HepG2 (cell line): ENCODE measurements around the gene ENTPD7. TPM values are rescaled to one million over a fixed set of nuclear protein-coding genes. Genes with fewer than 3 reads are reported as not detected.

Experiments
- ATF3 ChIP-seq: sonication (generic); formaldehyde crosslinking; IDR thresholded peaks from 2 replicates; pipeline ENCODE4 v1.4.0; 2020; ENCODE audit warnings: missing genetic modification reagents
- HDAC1 ChIP-seq: sonication (generic); formaldehyde crosslinking; IDR thresholded peaks from 2 replicates; pipeline ENCODE4 v1.5.1; 2020; ENCODE audit warnings: mild to moderate bottlenecking, missing genetic modification reagents
- HOXD1 ChIP-seq: sonication (generic); formaldehyde crosslinking; IDR thresholded peaks from 2 replicates; pipeline ENCODE4 v1.5.0; 2020; ENCODE audit warnings: missing genetic modification reagents
- KMT2A ChIP-seq: sonication (generic); formaldehyde crosslinking; IDR thresholded peaks from 2 replicates; pipeline ENCODE4 v1.4.0; 2020; ENCODE audit warnings: missing genetic modification reagents
- MXD3 ChIP-seq: IDR thresholded peaks from 2 replicates; pipeline ENCODE4 v1.6.1; 2016; ENCODE audit warnings: mild to moderate bottlenecking, missing biosample characterization, missing genetic modification reagents
- NFYC ChIP-seq: IDR thresholded peaks from 2 replicates; pipeline ENCODE4 v1.6.1; 2016; ENCODE audit warnings: missing genetic modification reagents, missing compliant biosample characterization
- SNRNP70 ChIP-seq: fragments of 200-400 bp; formaldehyde crosslinking; IDR thresholded peaks from 2 replicates; pipeline ENCODE4 v1.6.1; 2017; ENCODE audit warnings: mild to moderate bottlenecking, low read depth, low read length, moderate library complexity
- ZNF10 ChIP-seq: sonication (generic); formaldehyde crosslinking; IDR thresholded peaks from 2 replicates; pipeline ENCODE4 v1.4.0; 2020; ENCODE audit warnings: mild to moderate bottlenecking, low read depth, missing genetic modification reagents, borderline replicate concordance
- ZNF136 ChIP-seq: sonication (generic); formaldehyde crosslinking; IDR thresholded peaks from 2 replicates; pipeline ENCODE4 v1.8.1; 2022; ENCODE audit warnings: low read depth, mild to moderate bottlenecking, moderate library complexity, missing genetic modification reagents
- ZNF350 ChIP-seq: sonication (generic); formaldehyde crosslinking; IDR thresholded peaks from 2 replicates; pipeline ENCODE4 v1.4.0; 2020; ENCODE audit warnings: mild to moderate bottlenecking, low read depth, missing genetic modification reagents, borderline replicate concordance
- ZNF598 ChIP-seq: sonication (generic); formaldehyde crosslinking; IDR thresholded peaks from 2 replicates; pipeline ENCODE4 v1.5.1; 2020; ENCODE audit warnings: mild to moderate bottlenecking, missing genetic modification reagents, borderline replicate concordance
- polyA plus RNA-seq, 8 experiments: library from polyadenylated mRNA; depleted of rRNA in 3 of 8; stranded (reverse) in 7 of 8; unstranded in 1 of 8; fragments of >200 nt; fragmentation: Illumina TruSeq in 4 of 8; extraction: Trizol in 4 of 8; gene quantifications; 2 replicates each; pipeline versions ENCODE4 v1.2.1 to v1.2.3, GENCODE V29; 2011 to 2016; ENCODE audit warnings: low read depth in 4 of 8, missing spikeins in 1 of 8, mixed read lengths in 1 of 8; ENCODE audit not compliant: insufficient read depth in 1 of 8
- total RNA-seq, 5 experiments: library from RNA; depleted of rRNA; stranded (reverse); fragments of >200 nt; fragmentation: Illumina TruSeq; extraction: Trizol; gene quantifications; 2 replicates each; pipeline ENCODE4 v1.2.3, GENCODE V29; 2016; ENCODE audit warnings: low read depth in 1 of 5
- TF ChIP-seq, protein P1 (sequence below): sonication (generic); formaldehyde crosslinking; IDR thresholded peaks from 2 replicates; pipeline ENCODE4 v1.4.0; 2020; ENCODE audit warnings: mild to moderate bottlenecking, missing genetic modification reagents
- TF ChIP-seq, protein P2 (sequence below): sonication (generic); formaldehyde crosslinking; IDR thresholded peaks from 2 replicates; pipeline ENCODE4 v1.4.0; 2020; ENCODE audit warnings: mild to moderate bottlenecking, low read depth, missing genetic modification reagents

ENTPD7 gene
- total and polyA plus RNA-seq, 2 of the 13 experiments (the other 11 are each of a cell fraction or from before 2014, with no cell fraction given): 7.6 to 36.5 TPM

DNA sequence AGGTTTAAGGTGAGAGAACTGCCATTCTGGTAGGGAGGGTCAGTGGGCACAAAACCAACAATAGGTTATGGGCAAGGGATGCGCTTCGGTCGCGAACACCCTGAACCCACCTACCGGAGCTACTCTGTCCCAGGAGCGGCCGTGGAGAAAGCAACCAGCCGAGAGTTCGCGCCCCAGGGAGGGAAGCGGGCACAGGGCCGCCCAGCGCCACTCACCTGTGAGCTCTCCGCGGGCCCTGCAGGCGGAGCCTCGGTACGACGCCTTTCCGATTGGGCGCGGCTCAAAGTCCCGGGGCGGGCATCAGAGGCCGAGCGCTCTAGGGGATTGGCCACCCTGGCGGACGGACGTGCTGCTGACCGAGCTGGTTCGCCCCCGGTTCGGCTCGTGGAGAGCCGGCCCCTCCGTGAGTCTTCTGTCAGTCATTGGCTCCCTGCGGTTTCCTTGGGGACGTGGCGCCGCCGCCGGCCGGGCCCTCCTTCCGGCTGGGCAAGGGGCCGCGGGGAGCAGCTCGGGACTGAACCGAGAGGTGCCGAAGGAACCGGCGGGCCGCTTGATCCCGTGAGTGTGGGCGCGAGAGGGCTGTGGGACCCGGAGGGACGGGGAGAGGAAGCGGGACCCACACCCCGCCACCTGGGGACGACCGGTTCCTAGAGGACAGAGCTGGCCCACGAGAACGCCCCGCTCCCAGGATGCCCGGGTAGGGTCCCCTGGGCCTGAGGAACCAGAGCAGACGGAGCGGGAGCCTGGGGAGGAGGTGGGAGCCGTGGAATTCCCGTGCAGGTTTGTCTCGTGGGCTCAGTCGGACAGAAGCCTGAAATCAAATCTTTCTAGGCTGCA lies at the start of gene ENTPD7 (continued):
- TF ChIP-seq, protein P1, sequence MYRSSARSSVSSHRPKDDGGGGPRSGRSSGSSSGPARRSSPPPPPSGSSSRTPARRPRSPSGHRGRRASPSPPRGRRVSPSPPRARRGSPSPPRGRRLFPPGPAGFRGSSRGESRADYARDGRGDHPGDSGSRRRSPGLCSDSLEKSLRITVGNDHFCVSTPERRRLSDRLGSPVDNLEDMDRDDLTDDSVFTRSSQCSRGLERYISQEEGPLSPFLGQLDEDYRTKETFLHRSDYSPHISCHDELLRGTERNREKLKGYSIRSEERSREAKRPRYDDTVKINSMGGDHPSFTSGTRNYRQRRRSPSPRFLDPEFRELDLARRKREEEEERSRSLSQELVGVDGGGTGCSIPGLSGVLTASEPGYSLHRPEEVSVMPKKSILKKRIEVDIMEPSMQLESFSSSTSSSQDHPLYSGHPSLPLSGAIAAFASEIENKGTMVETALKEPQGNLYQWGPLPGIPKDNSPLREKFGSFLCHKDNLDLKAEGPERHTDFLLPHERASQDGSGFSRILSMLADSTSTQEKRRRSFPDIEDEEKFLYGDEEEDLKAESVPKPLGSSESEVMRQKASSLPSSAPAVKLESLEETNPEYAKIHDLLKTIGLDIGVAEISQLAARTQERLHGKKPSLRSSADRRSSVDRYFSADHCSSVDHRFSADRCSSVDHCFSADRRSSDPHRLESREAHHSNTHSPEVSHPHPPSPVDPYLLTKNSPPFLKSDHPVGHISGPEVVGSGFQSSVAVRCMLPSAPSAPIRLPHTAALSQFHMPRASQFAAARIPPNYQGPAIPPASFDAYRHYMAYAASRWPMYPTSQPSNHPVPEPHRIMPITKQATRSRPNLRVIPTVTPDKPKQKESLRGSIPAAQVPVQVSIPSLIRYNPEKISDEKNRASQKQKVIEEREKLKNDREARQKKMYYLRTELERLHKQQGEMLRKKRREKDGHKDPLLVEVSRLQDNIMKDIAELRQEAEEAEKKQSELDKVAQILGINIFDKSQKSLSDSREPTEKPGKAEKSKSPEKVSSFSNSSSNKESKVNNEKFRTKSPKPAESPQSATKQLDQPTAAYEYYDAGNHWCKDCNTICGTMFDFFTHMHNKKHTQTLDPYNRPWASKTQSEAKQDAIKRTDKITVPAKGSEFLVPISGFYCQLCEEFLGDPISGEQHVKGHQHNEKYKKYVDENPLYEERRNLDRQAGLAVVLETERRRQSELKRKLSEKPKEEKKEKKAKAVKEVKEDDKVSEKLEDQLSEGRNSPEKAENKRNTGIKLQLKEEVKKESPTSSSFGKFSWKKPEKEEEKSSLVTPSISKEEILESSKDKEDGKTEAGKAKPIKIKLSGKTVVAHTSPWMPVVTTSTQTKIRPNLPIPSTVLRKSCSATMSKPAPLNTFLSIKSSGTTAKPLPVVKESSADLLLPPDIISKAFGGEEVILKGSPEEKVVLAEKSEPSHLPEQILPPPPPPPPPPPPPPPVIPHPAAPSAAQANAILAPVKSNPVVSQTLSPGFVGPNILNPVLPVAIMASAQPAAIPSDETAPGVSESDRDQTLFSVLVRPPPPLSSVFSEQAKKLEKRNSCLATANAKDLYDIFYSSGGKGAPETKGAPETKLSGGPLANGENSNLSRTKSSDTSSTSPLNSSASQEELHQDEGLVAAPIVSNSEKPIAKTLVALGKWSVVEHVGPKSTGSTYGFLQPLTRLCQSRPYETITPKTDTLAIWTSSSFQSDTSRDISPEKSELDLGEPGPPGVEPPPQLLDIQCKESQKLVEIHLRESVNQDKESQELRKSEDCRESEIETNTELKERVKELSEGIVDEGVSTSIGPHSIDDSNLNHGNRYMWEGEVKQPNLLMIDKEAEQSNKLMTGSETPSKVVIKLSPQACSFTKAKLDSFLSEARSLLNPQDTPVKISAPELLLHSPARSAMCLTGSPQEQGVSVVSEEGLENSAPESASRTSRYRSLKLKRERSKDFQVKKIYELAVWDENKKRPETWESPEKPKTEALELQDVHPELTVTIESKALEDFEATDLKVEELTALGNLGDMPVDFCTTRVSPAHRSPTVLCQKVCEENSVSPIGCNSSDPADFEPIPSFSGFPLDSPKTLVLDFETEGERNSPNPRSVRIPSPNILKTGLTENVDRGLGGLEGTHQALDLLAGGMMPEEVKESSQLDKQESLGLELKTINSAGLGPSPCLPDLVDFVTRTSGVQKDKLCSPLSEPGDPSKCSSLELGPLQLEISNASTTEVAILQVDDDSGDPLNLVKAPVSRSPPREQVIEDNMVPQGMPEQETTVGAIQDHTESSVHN: 0 out of 2 replicates have a peak, but pooled peaks have one; percentile 26
- TF ChIP-seq, protein P2, sequence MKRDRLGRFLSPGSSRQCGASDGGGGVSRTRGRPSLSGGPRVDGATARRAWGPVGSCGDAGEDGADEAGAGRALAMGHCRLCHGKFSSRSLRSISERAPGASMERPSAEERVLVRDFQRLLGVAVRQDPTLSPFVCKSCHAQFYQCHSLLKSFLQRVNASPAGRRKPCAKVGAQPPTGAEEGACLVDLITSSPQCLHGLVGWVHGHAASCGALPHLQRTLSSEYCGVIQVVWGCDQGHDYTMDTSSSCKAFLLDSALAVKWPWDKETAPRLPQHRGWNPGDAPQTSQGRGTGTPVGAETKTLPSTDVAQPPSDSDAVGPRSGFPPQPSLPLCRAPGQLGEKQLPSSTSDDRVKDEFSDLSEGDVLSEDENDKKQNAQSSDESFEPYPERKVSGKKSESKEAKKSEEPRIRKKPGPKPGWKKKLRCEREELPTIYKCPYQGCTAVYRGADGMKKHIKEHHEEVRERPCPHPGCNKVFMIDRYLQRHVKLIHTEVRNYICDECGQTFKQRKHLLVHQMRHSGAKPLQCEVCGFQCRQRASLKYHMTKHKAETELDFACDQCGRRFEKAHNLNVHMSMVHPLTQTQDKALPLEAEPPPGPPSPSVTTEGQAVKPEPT (CRISPR knock-in tag): no peak
- TF ChIP-seq ZNF598 (CRISPR knock-in tag): 0 out of 2 replicates have a peak, but pooled peaks have one; percentile 21
- peak; percentile 89 for TF ChIP-seq NFYC (CRISPR knock-in tag)
- peak; percentile 55; the same call in 1 of the 2 replicates for TF ChIP-seq ZNF350 (CRISPR knock-in tag)
- TF ChIP-seq SNRNP70: no peak
- TF ChIP-seq ATF3 (CRISPR knock-in tag): 0 out of 2 replicates have a peak, but pooled peaks have one; percentile 27
- TF ChIP-seq HDAC1: peak; percentile 92
- no peak for TF ChIP-seq ZNF10 (CRISPR knock-in tag)
- no peak for TF ChIP-seq HOXD1 (CRISPR knock-in tag)
- peak; percentile 82; the same call in 1 of the 2 replicates for TF ChIP-seq KMT2A (CRISPR knock-in tag)
- TF ChIP-seq MXD3: peak; percentile 41; the same call in 1 of the 2 replicates
- TF ChIP-seq ZNF136: 0 out of 2 replicates have a peak, but pooled peaks have one; percentile 58
